CD4-positive, alpha-beta T cell (primary cell): Measurements from ENCODE around the gene IL17C. TPM values are rescaled to one million over a fixed set of nuclear protein-coding genes. Genes with fewer than 3 reads are reported as not detected.

Experiments used
- ATAC-seq: fragments of 200-7000 bp; cut with Tn5 transposase; one replicate; pipeline ENCODE4 v1.10.0; 2022; ENCODE audit warnings: mild to moderate bottlenecking; ENCODE audit not compliant: poor library complexity
- CTCF ChIA-PET: fragments of 350-600 bp; sonication (Branson Sonifier 250); formaldehyde crosslinking; loops from one replicate; lab custom pipeline; 2021; ENCODE audit warnings: antibody characterized with exemption, inconsistent platforms; lab: Charles Lee
- POLR2A ChIA-PET: fragments of 350-600 bp; sonication (Branson Sonifier 250); formaldehyde crosslinking; loops from one replicate; lab custom pipeline; 2021; ENCODE audit warnings: antibody characterized with exemption, inconsistent platforms; lab: Charles Lee
- DNase-seq, 14 experiments: peaks; one replicate each; pipeline ENCODE4 v3.0.0-alpha.2; 2013 to 2020; ENCODE audit warnings: mixed read lengths in 2 of 14
- H3K27ac ChIP-seq, 2 donors: one replicate each; pipeline versions ENCODE4 v1.5.1 to v1.7.0; 2013; ENCODE audit warnings: low read length in 2 of 2, low read depth in 1 of 2, mild to moderate bottlenecking in 1 of 2
- H3K27me3 ChIP-seq, 2 experiments: 1 replicate in 1 of 2; 2 replicates in 1 of 2; pipeline versions ENCODE4 v1.6.1 to v1.7.0; 2013; ENCODE audit warnings: low read length in 2 of 2, control low read depth in 1 of 2, mild to moderate bottlenecking in 1 of 2, moderate library complexity in 1 of 2; ENCODE audit not compliant: insufficient read depth in 2 of 2, control insufficient read depth in 1 of 2
- H3K36me3 ChIP-seq: one replicate; pipeline ENCODE4 v1.6.1; 2013; ENCODE audit warnings: low read length, control low read depth; ENCODE audit not compliant: insufficient read depth
- H3K4me1 ChIP-seq: one replicate; pipeline ENCODE4 v1.6.1; 2013; ENCODE audit warnings: low read length, control low read depth; ENCODE audit not compliant: insufficient read depth
- H3K4me3 ChIP-seq: one replicate; pipeline ENCODE4 v1.5.1; 2013; ENCODE audit warnings: mild to moderate bottlenecking, low read length, moderate library complexity
- H3K9me3 ChIP-seq, 2 experiments: 1 replicate in 1 of 2; 2 replicates in 1 of 2; pipeline versions ENCODE4 v1.6.1 to v1.7.0; 2013; ENCODE audit warnings: low read length in 2 of 2, mild to moderate bottlenecking in 2 of 2, control low read depth in 1 of 2, moderate library complexity in 1 of 2; ENCODE audit not compliant: control insufficient read depth in 1 of 2, insufficient read depth in 1 of 2
- H3K27ac Mint-ChIP-seq: one replicate; pipeline ENCODE4 v1.8.0; 2020; ENCODE audit warnings: mixed read lengths
- H3K27me3 Mint-ChIP-seq: one replicate; pipeline ENCODE4 v1.8.0; 2021; ENCODE audit warnings: mixed read lengths
- H3K36me3 Mint-ChIP-seq: one replicate; pipeline ENCODE4 v1.8.0; 2021; ENCODE audit warnings: low read depth, mixed read lengths
- H3K4me1 Mint-ChIP-seq: one replicate; pipeline ENCODE4 v1.8.0; 2021; ENCODE audit warnings: low read depth, mixed read lengths
- H3K4me3 Mint-ChIP-seq: one replicate; pipeline ENCODE4 v1.8.0; 2020; ENCODE audit warnings: mild to moderate bottlenecking, mixed read lengths
- H3K9me3 Mint-ChIP-seq: one replicate; pipeline ENCODE4 v1.8.0; 2020; ENCODE audit warnings: mixed read lengths
- CTCF ChIP-seq: fragments of 200-600 bp; IDR thresholded peaks from one replicate; pipeline ENCODE4 v1.8.0; 2022; ENCODE audit warnings: antibody characterized with exemption, mild to moderate bottlenecking
- intact Hi-C, 2 experiments: fragments of 100-400 bp; cut with DNase I in 1 of 2; cut with micrococcal nuclease in 1 of 2; formaldehyde crosslinking; loops; one replicate each; pipeline versions ENCODE4 v1.15.1 to v1.9.0; 2023 to 2025; cut with DNase I, micrococcal nuclease
- total RNA-seq, 174 experiments: library from RNA in 2 of 174; stranded (reverse) in 2 of 174; gene quantifications; one replicate each; pipeline ENCODE4 v1.2.3 and lab custom pipeline; 2021 to 2026

Gene IL17C
- total RNA-seq, 2 experiments from 2014 or later = 0.77 TPM; not detected in 1

- H3K36me3 ChIP-seq = peaks cover 16% of the 10 kb centered on the region
- Mint-ChIP-seq H3K4me3 (no peak overlapping the region), H3K36me3 (peaks cover 12% of the 10 kb centered on the region), H3K27me3 (no peaks in the 10 kb centered on the region), H3K27ac (no peak overlapping the region), H3K9me3 (no peaks in the 10 kb centered on the region), H3K4me1 (peaks cover 8% of the 10 kb centered on the region)
- no peak overlapping the region for H3K27ac ChIP-seq
- ATAC-seq (no peak), DNase-seq (peak in 1 of 14 experiments; percentile 23)
- ChIA-PET POLR2A (no interaction called here), CTCF (no interaction called here)
- H3K27me3 ChIP-seq = no peaks in the 10 kb centered on the region
- H3K9me3 ChIP-seq = no peaks in the 10 kb centered on the region
- peaks cover 19% of the 10 kb centered on the region for H3K4me1 ChIP-seq
- no peak for TF ChIP-seq CTCF
- intact Hi-C loops = no loop called here
- H3K4me3 ChIP-seq = no peak overlapping the region
Measured at GRCh38 chr16:88655733-88656281, 17.4 kb downstream of the IL17C start.

- H3K4me3 Mint-ChIP-seq = no peak overlapping the region
- H3K36me3 ChIP-seq = peaks cover 16% of the 10 kb centered on the region
- H3K27ac Mint-ChIP-seq = no peak overlapping the region
- H3K9me3 Mint-ChIP-seq = no peaks in the 10 kb centered on the region
- ATAC-seq (no peak), DNase-seq (peak in 1 of 14 experiments; percentile 28)
- H3K27me3 Mint-ChIP-seq = no peaks in the 10 kb centered on the region
- no peak for TF ChIP-seq CTCF
- H3K4me1 Mint-ChIP-seq = peaks cover 3% of the 10 kb centered on the region
- no peaks in the 10 kb centered on the region for H3K27me3 ChIP-seq
- no peaks in the 10 kb centered on the region for H3K9me3 ChIP-seq
- H3K4me1 ChIP-seq = peaks cover 14% of the 10 kb centered on the region
- ChIA-PET POLR2A (no interaction called here), CTCF (no interaction called here)
- no peak overlapping the region for H3K27ac ChIP-seq
- intact Hi-C loops = no loop called here
- no peak overlapping the region for H3K4me3 ChIP-seq
- peaks cover 6% of the 10 kb centered on the region for H3K36me3 Mint-ChIP-seq
Measured at GRCh38 chr16:88656291-88656980, 18.1 kb downstream of the IL17C start.

GRCh38 chr16:88657371-88657770 is 19.0 kb downstream of the IL17C start:
- CTCF ChIA-PET = no interaction called here
- H3K4me1 Mint-ChIP-seq = peaks cover 6% of the 10 kb centered on the region
- H3K36me3 ChIP-seq = peaks cover 16% of the 10 kb centered on the region
- no peaks in the 10 kb centered on the region for H3K27me3 Mint-ChIP-seq
- H3K27ac Mint-ChIP-seq = no peak overlapping the region
- intact Hi-C loops = no loop called here
- TF ChIP-seq CTCF = no peak
- DNase-seq (no peak), ATAC-seq (no peak)
- H3K4me3 Mint-ChIP-seq = no peak overlapping the region
- no peaks in the 10 kb centered on the region for H3K27me3 ChIP-seq
- no peaks in the 10 kb centered on the region for H3K9me3 Mint-ChIP-seq
- peaks cover 5% of the 10 kb centered on the region for H3K36me3 Mint-ChIP-seq
- H3K4me1 ChIP-seq = peaks cover 14% of the 10 kb centered on the region
- H3K27ac ChIP-seq = no peak overlapping the region
- H3K4me3 ChIP-seq = no peak overlapping the region
- H3K9me3 ChIP-seq = no peaks in the 10 kb centered on the region
- POLR2A ChIA-PET = no interaction called here
